ENCODE results near the gene DNAH11. TPM values are rescaled to one million over a fixed set of nuclear protein-coding genes. Genes with fewer than 3 reads are reported as not detected.

DNAH11 gene
- total and polyA plus RNA-seq, 9 of the 15 experiments (the other 6 are each of a cell fraction or from before 2014, with no cell fraction given) = under 0.01 TPM; not detected in 7

DNA sequence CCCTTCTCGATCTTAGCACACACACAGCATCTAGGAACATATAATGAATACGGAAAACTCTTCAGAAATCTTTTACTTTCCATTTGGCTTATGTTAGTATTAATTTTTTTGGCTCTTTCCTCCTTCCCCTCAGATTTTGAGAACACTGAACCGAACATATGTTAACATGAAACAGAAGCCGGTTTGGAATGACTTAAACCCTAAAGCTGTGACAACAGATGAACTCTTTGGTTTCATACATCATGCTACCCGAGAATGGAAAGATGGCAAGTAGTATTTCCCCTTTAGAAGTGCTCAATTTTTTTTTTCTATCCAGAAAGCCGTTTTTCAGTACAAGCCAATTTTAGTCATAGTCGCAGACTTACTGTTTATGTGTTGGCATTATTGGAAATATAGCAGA, 164.7 kb downstream of the DNAH11 start:
- DNase-seq (ENCODE audit: extremely low read depth in 1 of 4, low spot score in 3 of 4) (no peak), ATAC-seq (no peak), FAIRE-seq (no peak)
- no peaks in the 10 kb centered on the region for H3K36me3 ChIP-seq (ENCODE audit: control insufficient read depth, insufficient read depth, low read length)
- TF ChIP-seq FOXK1 (CRISPR knock-in tag; IDR thresholded peaks at IDR 0.05; ENCODE audit: borderline replicate concordance) = no peak
- no peak for TF ChIP-seq ZNF239 (CRISPR knock-in tag; IDR thresholded peaks at IDR 0.05)
- no peak for TF ChIP-seq RB1 (IDR thresholded peaks at IDR 0.05; ENCODE audit: low read depth)
- no peak for TF ChIP-seq ZSCAN32 (CRISPR knock-in tag; IDR thresholded peaks at IDR 0.05)
- no peak for TF ChIP-seq ZKSCAN8 (CRISPR knock-in tag; IDR thresholded peaks at IDR 0.05)
- TF ChIP-seq, protein P1, sequence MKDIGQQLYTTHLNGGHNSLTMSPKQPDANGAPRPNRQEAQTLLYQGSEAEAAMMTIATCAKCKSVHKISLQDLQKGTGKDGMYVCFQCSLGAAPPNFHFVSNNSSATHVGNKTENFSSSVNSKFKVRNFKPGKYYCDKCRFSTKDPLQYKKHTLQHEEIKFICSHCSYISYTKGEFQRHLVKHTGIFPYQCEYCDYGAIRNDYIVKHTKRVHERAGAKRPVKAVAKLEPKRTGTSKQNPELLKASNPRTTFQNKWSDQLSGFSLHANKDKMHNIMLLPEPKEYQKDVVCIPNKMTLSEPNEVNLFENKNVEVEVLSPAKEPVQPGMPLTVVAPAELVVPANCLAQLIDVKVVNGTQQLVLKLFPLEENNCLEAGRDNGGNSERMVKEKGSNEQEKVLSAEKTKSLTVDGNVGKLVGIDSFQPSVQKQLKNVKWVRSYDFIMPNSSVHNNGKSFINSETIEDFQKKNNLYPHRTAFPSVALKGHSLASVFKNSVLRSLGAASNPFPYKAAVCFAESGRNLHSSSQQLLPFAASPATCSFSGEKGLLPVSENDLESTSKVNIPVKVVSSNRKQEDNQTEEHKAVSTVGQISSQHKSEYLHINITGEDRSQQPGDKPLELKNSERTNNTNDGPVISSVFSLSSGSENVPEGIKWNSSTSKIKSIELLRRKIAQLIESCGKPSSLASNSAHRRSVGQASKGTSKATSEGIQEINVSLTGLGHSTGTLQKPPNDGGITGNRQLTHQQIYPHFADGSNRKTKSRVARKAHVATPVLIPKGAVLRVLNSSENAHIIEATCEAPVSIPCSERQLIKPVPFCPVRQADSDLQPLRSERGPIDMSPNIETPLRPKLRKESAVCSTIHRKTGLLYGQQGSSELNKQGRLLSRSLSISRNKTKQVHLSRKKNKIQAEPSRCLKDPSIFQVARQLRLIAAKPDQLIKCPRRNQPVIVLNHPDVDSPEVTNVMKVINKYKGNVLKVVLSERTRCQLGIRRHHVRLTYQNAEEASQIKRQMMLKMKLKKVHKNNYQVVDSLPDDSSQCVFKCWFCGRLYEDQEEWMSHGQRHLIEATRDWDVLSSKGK (CRISPR knock-in tag; IDR thresholded peaks at IDR 0.05) = no peak
- TF ChIP-seq ZNF707 (CRISPR knock-in tag; conservative IDR thresholded peaks at IDR 0.05) = no peak
- TF ChIP-seq SP1 (CRISPR knock-in tag; IDR thresholded peaks at IDR 0.05) = no peak
- no peak for TF ChIP-seq SMAD2 (IDR thresholded peaks at IDR 0.05; ENCODE audit: low read depth, low read length)
- TF ChIP-seq POLR2AphosphoS2 (IDR thresholded peaks at IDR 0.05; ENCODE audit: low read length) = no peak
- TF ChIP-seq SREBF1 (IDR thresholded peaks at IDR 0.05; ENCODE audit: borderline replicate concordance, low read depth, low read length) = no peak
- TF ChIP-seq SRF (CRISPR knock-in tag; IDR thresholded peaks at IDR 0.05) = no peak
- TF ChIP-seq SMAD1 (IDR thresholded peaks at IDR 0.05; ENCODE audit: low read depth, low read length, partially characterized antibody) = no peak
- TF ChIP-seq NR2C2 (CRISPR knock-in tag; IDR thresholded peaks at IDR 0.05) = no peak
- no peak for TF ChIP-seq NR2C2 (tag; IDR thresholded peaks at IDR 0.05)
- no peak for TF ChIP-seq BRD9 (IDR thresholded peaks at IDR 0.05; ENCODE audit: low read depth, partially characterized antibody)
- no peak for TF ChIP-seq SIX5 (IDR thresholded peaks at IDR 0.05; ENCODE audit: borderline replicate concordance in 1 of 2, insufficient read depth in 1 of 2, low read depth in 1 of 2, low read length in 2 of 2)
- TF ChIP-seq ZNF589 (CRISPR knock-in tag; IDR thresholded peaks at IDR 0.05; ENCODE audit: low read depth) = no peak
- TF ChIP-seq THRAP3 (IDR thresholded peaks at IDR 0.05; ENCODE audit: borderline replicate concordance) = no peak
- no peaks in the 10 kb centered on the region for H3K79me2 ChIP-seq (ENCODE audit: control insufficient read depth, insufficient read depth, low read length)
- H4K20me1 ChIP-seq (replicated peaks; ENCODE audit: control insufficient read depth, insufficient read depth, low read length) = no peaks in the 10 kb centered on the region
- H2AFZ ChIP-seq (ENCODE audit: low read depth, low read length) = no peak overlapping the region
- in situ Hi-C loops (cut with MboI) = no loop called here
- H3K9ac ChIP-seq (ENCODE audit: insufficient read depth in 1 of 2, low read depth in 2 of 2, low read length in 2 of 2) = no peak overlapping the region
- BruUV-seq (replicated peaks) = no TSS peak
- H3K27me3 ChIP-seq (ENCODE audit: control insufficient read depth in 2 of 2, insufficient read depth in 2 of 2, low read length in 2 of 2) = no peaks in the 10 kb centered on the region
- no peaks in the 10 kb centered on the region for H3K9me3 ChIP-seq (replicated peaks; ENCODE audit: control insufficient read depth, insufficient read depth, low read depth, low read length)
- H3K9me1 ChIP-seq (ENCODE audit: control insufficient read depth, insufficient read depth, low read length) = no peaks in the 10 kb centered on the region
- H3K27ac ChIP-seq (ENCODE audit: extremely low read depth, low read depth, low read length) = no peak overlapping the region
- H3K4me1 ChIP-seq (replicated peaks in 1 of 2; ENCODE audit: control insufficient read depth in 2 of 2, insufficient read depth in 2 of 2, low read length in 2 of 2) = no peaks in the 10 kb centered on the region
- WGBS (ENCODE audit: insufficient coverage, low coverage, missing lambda C conversion rate) = 0% methylated on average over 7 of the region's 7 CpGs
- ChIA-PET POLR2A (no interaction called here), CTCF (ENCODE audit: low intra/inter-chr PET ratio) (no interaction called here)
- intact Hi-C loops (cut with micrococcal nuclease) = no loop called here
- no peak overlapping the region for H3K4me2 ChIP-seq (ENCODE audit: insufficient read depth, low read length)
- H3K4me3 ChIP-seq = no peak overlapping the region

Data from K562 (cell line).